SK-N-SH (cell line): Measurements from ENCODE around the gene TFAP2A.

Experiments used
- CTCF ChIP-seq: fragments of 200-600 bp; sonication (generic); IDR thresholded peaks from 2 replicates; pipeline ENCODE4 v1.6.1; 2017; ENCODE audit warnings: antibody characterized with exemption, mild to moderate bottlenecking, moderate library complexity
- EP300 ChIP-seq, 2 experiments: IDR thresholded peaks; 2 replicates each; pipeline versions ENCODE4 v1.4.0 to v1.6.1; 2012; ENCODE audit warnings: borderline replicate concordance in 1 of 2, low read depth in 1 of 2, low read length in 1 of 2
- EZH2phosphoT487 ChIP-seq: fragments of 200-600 bp; sonication (generic); IDR thresholded peaks from 2 replicates; pipeline ENCODE4 v1.6.1; 2017; ENCODE audit warnings: low read depth, mixed run types, mild to moderate bottlenecking, antibody characterized with exemption, moderate library complexity, borderline replicate concordance
- FOXM1 ChIP-seq: IDR thresholded peaks from 2 replicates; pipeline ENCODE4 v1.4.0; 2012; ENCODE audit warnings: low read depth, mild to moderate bottlenecking
- MAX ChIP-seq: IDR thresholded peaks from 2 replicates; pipeline ENCODE4 v1.4.0; 2012; ENCODE audit warnings: low read depth
- TCF12 ChIP-seq: IDR thresholded peaks from 2 replicates; pipeline ENCODE4 v1.4.0; 2012

- TF ChIP-seq CTCF (no peak), TCF12 (no peak), EZH2phosphoT487 (no peak), FOXM1 (no peak), EP300 (IDR thresholded peaks at IDR 0.05; ENCODE audit: borderline replicate concordance in 1 of 2, low read depth in 1 of 2, low read length in 1 of 2) (no peak), MAX (no peak)
Measured at GRCh38 chr6:10412461-10413261, 2.2 kb downstream of the TFAP2A start.
